Activated T-helper 1 cell treated with Interleukin-2 at 50 U/mL for 16 hours (primary cell): ENCODE data around the gene ATP11B.

ENCODE experiments used
- DNase-seq: peaks from one replicate; pipeline ENCODE4 v3.0.0-alpha.2; 2020; ENCODE audit warnings: low read depth

ATP11B gene

GRCh38 chr3:182910936-182911781 is 117.9 kb downstream of the ATP11B start:
- no peak for DNase-seq

- DNase-seq: no peak
Observed at GRCh38 chr3:182911782-182912111, 118.4 kb downstream of the ATP11B start.

GRCh38 chr3:182912474-182912873 is 119.2 kb downstream of the ATP11B start:
- no peak for DNase-seq

DNA sequence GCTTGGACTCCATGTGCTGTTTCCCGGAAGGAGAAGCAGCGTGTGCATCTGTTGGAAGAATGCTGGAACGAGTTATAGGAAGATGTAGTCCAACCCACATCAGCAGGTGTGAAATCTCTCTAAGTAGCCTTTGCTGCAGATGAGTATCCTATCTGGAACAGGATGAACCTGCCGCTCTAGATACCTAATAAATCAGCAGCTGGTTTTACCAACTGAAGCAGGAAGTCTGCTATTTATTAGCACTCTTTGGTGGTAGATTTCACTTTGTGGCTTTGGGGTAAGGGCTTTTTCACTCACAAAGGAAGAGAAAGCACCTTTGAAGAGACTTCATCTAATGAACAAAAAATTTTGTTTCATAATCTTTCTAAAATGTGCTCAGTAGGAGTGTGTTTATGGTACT is 120.6 kb downstream of the ATP11B start:
- no peak for DNase-seq

- no peak for DNase-seq
Observed at GRCh38 chr3:182914341-182914740, 121.0 kb downstream of the ATP11B start.

GRCh38 chr3:182917134-182917533 is 123.8 kb downstream of the ATP11B start:
- DNase-seq: no peak

GRCh38 chr3:182919866-182920357 is 126.6 kb downstream of the ATP11B start:
- DNase-seq: no peak

DNA sequence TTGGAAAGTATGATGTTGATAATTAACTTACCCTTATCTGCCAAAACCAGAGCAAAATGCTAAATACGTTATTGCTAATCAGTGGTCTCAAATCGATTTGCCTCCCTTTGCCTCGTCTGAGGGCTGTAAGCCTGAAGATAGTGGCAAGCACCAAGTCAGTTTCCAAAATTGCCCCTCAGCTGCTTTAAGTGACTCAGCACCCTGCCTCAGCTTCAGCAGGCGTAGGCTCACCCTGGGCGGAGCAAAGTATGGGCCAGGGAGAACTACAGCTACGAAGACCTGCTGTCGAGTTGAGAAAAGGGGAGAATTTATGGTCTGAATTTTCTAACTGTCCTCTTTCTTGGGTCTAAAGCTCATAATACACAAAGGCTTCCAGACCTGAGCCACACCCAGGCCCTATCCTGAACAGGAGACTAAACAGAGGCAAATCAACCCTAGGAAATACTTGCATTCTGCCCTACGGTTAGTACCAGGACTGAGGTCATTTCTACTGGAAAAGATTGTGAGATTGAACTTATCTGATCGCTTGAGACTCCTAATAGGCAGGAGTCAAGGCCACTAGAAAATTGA is 127.3 kb downstream of the ATP11B start:
- no peak for DNase-seq

DNA sequence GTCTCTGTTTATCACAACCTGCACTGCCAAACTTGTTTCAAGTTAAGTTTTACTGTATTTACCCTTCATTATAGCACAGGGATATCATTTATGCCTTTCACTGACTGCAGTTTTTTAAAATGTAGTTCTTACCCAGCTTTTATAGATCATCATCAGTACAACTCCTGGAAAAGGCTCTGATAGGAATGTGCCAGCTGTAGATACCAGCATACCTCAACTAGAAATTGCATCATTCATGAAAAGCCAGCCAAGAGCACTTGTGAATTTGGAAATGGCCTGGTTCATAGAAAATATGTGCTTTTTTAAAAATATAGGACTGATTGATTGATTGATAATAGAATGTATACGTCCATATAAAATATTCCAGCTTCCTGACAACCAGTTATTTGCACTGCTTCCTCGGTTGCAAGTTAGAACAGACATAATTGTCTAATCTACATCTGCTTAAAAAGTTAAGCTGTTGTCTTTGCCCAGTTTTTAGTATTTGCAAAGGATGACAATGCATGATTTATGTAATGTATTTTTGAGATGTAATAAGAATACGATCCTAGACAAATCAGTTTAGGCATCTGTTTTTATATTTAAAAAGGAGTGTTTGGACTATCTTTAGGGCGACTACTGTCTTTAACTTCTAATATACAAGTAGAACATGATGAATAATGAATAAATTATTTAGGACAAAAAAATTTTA is 128.5 kb downstream of the ATP11B start:
- no peak for DNase-seq

GRCh38 chr3:182925330-182925943 is 132.1 kb downstream of the ATP11B start:
- DNase-seq: no peak

DNA sequence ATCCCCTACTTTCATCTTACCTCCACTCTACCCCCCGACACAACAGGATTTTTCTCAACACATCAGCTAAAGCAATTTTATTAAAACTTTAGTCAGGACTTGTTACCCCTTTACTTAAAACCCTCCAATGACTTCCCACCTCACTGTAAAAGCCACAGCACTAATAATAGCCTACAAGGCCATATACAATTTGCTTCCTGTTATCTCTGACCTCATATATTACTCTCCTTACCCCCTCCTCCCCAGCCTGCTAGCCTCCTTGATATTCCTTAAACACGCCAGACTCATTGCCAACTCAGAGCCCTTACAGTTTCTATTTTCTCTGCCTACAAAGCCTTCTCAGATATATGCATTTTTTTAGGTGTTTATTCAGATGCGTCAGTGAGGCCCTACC is 132.6 kb downstream of the ATP11B start:
- DNase-seq: no peak

DNA sequence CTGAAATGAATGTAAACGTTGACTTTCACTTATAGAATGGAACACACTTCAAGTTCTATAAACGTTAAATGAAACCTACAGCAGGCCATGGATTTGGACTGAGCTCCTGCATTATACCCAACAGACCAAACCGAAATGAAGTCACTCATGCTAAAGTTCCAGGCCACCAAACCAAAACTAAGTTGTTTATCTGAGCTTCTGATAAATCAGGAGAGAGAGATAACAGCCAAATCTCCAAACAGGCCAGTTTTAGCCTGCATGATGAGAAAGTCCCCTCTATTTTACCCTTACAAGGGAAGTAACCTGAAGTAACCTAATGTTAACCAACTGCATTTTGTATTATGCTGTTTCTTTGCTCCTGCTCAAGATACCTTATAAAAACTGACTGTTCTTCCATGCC is 142.5 kb downstream of the ATP11B start:
- DNase-seq: no peak

DNA sequence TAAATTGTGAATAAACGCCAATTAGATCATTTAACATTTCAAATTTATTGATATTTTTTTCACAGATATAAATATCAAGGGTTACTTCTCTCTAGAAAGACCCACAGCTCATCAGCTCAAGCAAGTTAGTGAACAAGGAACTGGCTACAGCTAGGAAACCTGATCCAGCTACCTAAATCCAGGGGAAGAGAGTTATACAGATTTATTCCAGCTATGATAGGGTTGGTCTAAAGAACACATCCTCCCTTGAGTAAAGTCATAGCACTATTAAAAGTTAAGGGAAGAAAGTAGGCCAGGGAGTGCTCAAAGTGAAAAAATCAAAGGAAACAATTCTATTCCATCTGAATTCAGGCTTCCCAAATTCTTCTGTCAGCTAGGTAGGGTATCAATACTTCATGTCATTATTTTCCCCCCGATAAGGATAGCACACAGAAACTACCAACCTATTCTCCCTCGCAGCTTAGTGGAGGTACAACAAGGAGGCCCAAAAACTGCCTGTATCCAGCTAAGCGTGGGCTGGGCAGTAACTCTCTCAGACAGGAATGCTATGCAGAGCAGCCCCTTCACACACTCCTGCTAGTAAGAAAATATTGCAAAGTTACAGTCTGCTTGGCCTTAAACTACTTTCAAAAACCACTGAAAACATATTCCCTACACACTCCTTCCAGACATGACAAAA is 143.1 kb downstream of the ATP11B start:
- DNase-seq: no peak

GRCh38 chr3:182936918-182937285 is 143.6 kb downstream of the ATP11B start:
- no peak for DNase-seq

DNA sequence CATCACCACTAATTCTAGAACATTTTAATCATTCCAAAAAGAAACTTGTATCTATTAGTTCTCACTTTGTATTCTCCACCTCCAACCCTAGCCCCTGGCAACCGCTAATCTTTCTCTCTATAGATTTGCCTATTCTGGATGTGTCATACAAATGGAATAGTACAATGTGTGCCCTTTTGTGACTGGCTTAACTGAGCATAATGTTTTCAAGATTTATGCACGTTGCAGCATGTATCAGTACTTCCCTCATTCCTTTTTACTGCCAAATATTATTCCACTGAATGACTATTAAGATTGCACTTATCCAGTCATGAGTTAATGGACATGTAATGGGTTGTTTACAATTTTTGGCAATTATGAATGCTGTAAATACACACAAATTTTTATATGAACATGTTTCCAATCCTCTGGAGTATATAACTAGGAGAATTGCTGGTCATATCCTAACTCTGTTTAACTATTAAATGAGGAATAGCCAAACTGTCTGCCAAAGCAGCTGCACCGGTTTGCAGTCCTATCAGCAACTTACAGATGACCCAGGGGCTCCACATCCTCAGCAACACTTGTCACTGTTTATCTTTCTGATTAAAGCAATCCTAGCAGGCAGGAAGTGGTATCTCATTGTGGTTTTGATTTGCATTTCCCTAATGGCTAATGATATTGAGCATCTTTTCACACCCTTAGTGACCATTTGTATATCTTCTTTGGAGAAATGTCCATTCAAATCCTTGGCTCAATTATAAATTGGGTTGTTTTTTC is 144.2 kb downstream of the ATP11B start:
- no peak for DNase-seq

DNA sequence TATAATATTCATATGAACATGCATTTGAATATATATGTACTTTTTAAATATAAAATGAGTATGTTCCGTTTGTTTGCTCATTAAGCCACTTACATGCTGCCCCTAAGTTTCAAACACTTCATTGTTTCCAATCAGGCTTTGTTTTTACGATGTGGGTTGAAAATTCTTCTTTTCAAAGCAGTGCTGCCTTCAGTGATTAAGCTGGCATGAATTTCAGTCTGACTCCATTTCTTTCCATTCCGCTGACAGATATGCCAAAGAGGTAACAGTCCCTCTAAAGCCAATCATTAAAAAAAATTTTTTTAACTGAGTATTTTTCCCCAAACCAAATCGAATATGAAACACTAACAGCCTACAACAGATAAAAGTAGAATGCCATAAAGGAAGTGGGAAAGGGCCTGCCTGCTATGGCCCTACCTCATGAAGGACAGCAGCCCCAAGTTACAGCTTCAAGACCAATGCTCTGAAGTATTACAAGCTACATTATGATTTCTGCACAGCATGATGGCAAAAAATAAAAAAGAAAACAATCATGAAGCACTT is 147.0 kb downstream of the ATP11B start:
- DNase-seq: no peak

- DNase-seq: no peak
Observed at GRCh38 chr3:182941719-182942118, 148.4 kb downstream of the ATP11B start.

- no peak for DNase-seq
Observed at GRCh38 chr3:182947888-182948287, 154.6 kb downstream of the ATP11B start.

DNA sequence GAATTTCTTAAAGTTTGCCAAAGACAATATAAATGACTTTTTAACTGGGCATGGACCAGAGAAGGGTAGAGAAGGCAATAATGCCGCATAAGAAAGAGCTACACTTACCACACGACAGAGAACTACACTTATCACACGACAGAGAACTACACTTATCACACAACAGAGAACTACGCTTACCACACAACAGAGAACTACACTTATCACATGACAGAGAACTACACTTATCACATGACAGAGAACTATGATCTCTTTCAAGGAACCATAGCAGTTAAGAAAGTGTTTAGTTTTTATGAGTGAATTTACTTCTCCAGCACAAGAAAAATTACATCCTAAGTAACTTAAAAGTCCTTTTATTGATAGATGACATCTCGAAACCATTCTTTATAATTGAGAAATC is 155.0 kb downstream of the ATP11B start:
- DNase-seq: no peak

DNA sequence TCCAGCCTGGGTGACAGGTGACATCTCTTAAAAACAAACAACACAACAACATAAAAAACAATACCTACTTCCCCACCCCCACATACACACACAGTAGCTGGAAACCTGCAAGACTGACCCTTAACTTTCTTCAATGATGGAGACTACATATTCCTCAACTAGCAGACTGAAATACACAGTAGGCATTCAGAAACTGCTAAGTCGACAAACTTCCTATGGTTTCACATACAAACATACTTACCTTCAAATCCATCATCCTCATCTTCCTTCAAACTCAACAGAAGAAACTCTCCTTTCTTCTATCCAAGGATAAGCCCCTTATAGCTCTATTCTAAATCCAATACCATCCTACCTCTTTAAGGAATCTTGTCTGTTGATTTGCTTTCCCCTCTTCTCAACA is 156.4 kb downstream of the ATP11B start:
- DNase-seq: no peak

DNA sequence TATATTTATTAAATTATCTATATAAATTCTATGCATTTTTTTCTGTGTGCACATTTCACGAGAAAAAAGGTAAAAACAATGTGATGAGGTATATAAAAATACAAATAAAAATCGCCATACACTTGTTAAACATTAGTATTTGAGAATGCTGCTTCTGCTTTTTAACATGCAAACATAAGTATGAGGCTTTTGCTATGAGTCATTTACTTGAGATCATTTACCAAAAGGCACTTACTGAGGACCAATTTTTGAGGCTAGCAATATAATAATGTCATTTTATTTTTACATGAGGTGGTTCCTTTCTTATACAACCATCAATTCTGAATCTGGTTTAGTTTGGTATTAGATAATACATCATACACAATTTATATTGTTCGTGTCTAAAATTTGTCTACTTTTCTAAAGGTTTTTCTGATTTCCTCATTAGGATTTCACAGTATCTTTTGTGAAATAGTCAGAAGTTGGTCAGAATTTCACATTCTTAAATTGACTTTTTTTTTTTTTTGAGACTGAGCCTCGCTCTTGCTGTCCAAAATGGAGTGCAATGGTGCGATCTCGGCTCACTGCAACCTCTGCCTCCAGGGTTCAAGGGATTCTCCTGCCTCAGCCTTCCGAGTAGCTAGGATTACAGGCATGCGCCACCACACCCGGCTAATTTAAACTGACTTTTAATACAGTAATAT is 161.4 kb downstream of the ATP11B start:
- no peak for DNase-seq
